ENCODE measurements around the gene PAF1. TPM values are rescaled to one million over a fixed set of nuclear protein-coding genes. Genes with fewer than 3 reads are reported as not detected.

The PAF1 gene
- total RNA-seq, 1 donor from 2014 or later: 18.9 TPM

DNA sequence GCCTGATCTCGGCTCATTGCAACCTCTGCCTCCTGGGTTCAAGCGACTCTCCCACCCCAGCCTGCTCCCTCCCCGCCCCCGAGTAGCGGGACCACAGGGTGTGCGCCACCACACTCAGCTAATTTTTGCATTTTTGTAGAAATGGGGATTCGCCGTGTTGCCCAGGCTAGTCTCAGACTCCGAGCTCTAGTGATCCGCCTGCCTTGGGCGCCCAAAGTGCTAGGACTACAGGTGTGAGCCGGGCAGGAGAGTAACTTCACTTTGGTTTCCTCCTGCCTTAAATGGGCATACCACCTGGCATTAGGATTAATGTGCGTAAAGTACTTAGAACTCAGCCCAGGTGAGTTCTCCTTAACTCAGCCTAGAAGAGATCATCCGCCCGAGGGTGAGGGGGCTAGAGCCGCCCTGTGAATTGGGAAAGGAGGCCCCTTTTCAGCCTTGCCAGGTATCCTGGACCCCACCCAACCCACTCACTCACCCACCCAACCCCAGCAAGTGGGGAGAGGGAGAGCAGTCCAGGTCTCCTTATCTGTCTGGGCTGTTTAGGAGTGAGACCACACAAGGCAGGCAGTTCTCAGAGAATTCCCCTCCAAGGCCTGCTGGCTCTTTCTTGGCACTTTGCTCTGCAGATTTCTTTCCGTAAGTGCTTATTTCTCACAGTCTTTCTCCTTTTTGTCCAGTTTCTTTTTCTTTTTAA lies 14.5 kb upstream of the PAF1 start:
- DNase-seq: no peak

DNA sequence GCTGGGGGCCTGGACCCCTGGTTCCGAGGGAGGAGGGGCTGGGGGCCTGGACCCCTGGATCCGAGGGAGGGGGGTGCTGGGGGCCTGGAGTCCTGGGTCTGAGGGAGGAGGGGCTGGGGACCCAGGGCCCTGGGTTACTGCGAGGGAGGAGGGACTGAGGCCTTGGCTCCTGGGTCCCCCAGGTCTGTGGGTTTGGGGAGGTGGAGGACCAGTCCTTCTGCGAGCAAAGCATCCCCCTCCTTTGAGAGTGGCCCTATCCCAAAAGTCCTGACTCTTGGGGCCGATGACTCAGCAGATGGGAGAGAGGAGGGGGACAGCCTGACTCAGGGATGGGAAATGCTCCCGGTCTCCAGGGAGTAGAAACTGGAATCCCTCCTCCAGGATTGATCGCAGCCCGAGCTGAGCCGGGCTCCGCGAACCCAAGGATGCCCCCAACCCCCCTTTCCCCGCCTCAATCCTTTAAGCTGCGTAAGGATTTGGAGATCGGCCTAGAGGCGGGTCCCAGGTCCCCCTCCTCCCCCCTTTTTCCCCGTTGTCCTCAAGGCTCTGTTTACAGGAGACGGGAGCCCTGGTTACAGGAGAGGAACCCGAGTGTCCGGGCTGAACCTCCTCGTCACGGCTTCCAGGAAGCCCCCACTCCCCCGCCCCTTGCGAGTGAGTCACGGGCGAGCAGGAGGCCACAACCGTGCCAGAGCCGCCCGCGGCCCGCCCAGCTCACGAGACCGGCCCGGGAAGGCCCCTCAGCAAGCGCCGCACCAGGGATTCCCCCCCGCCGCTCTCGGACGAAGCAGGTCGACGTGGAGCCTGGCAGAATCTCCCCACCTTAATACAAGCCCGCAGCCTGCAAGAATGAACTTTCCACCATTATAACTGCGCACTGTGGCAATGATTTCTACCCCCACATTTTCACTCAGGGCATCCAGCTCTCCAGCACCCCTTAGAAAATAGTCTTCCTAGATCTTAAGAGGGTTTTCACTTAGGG lies 12.7 kb upstream of the PAF1 start:
- peak; percentile 96 for DNase-seq

DNA sequence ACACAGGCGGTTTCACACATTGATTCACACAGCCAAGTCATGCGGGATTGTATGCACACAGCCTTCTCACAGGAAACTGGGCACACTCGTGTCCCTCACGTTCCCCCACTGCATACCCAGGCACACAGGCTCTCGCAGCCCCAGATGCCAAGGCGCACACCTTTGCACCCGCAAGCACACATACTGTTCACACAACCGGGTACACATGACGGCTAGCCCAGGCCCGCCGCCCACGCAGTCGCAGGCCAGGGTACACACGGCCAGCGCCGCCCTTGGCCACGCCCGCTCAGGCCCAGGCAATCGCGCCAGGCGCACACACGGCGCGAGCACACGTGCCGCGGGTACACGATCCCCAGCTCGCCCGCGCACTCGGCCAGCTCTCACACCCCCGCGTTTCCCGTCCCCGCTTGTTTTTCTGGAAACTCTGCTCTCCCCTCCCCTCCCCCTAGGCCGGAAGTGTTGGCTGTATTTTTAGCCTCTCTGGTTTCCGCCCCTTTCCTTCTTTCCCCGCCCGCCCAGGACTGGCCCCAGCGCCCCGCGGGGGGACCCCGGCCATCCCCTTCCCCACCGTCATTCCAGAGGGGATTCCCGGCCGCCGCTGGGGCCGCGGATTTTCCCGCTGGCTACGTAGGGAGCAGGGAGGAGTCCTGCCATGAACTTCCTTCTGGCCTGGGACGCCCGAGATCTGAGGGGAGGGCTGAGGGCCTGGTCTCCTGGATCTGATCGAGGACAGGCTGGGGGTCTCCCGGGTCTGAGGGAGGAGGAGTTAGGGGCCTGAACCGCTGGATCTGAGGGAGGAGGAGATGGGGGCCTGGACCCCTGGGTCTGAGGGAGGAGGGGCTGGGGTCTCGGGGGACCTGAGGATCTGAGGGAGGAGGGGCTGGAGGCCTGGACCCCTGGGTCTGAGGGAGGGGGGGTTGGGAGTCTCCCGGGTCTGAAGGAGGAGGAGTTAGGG lies 11.7 kb upstream of the PAF1 start:
- DNase-seq: peak; percentile 95

DNA sequence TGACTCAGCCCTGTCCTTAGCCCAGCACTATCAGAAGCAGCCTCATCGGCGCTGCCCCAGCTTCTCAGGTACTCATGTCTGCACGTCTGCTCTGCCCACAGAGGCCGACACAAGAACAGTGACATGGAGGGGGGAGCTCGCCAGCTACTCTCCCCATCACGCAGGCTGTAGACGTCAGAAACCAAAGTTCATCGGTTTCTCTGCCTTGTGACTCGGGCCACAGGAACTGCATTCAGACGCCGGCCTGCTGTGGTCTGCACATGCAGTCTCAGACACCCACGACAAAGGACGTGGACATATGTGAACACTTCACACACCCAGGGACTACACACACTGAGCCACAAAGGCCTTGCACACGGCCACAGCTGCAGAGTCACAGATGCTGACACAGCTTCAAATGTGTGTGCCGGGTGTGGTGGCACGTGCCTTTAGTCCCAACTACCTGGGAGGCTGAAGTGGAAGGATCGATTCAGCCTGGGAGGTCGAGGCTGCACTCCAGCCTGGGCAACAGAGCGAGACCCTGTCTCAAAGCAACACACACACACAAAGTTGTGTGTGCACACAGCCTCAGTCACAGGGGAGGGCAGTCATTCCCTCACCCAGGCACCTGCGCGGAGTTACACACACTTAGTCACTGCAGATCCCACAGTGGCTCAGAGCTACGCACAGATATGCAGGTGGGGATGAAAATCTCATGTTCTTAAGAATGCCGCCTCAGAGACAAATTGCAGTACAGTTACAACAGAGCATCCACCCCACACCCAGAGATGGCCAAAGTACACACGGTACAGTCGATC lies 10.8 kb upstream of the PAF1 start:
- no peak for DNase-seq

GRCh38 chr19:39401070-39401548 lies 10.2 kb upstream of the PAF1 start:
- no peak for DNase-seq

DNA sequence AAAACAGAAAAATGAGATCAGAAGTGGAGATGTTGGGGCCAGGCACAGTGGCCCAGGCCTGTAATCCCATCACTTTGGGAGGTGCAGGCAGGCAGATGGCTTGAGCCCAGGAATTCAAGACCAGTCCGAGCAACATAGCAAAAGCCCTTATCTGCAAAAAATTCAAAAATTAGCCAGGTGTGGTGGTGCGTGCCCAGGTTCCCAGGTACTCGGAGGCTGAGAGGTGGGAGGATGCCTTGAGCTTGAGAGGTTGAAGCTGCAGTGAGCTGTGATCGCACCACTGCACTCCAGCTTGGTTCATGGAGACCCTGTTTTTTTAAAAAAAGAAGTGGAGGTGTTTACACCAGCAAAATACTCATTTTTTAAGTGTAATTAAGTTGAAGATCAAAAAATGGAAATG lies 9.2 kb upstream of the PAF1 start:
- DNase-seq: no peak

DNA sequence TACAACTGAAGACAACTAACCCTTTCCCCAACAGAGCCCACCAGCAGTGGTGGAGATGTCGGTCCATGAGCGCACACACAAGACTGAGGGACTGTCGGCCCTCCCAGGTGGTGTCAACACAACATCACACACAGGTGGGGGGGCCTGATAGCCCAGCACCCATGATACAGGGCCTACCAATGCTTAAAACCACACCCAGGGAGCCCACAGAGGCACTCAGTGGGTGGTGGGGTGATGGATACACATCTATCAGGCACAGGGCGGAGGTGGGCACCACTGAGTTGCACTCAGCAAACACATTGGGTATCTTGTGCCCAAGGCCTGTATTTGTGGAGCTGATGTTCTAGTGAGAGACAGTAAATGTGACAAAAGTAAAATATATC lies 8.8 kb upstream of the PAF1 start:
- DNase-seq: no peak

DNA sequence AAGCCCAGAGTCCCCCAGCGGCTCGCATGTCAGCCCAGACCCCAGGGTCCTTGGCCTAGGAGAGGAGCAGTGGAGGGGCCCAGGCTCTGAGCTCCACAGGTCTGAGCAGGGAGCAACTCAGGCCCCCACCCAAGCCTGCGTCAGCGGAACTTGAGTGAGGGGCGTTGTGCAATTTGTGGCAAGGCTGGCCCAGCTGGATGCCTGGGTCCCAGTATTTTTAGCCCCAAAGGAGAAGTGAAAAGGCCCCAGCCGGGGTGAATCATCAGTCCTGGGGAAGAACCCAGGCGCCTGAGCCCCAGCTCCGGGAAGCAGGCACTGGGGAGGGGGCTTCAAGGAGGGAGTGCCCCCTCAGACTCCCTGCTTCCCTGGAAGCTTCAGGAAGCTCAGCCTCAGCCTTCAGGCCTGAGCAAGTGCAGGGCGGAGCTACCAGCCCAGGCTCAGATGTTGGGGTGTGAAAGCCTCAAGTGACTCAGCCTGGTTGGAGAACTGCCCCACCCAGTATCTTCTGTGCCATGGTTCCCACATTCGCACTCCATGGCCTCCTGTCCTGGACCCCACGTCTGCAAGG lies 7.5 kb upstream of the PAF1 start:
- no peak for DNase-seq

DNA sequence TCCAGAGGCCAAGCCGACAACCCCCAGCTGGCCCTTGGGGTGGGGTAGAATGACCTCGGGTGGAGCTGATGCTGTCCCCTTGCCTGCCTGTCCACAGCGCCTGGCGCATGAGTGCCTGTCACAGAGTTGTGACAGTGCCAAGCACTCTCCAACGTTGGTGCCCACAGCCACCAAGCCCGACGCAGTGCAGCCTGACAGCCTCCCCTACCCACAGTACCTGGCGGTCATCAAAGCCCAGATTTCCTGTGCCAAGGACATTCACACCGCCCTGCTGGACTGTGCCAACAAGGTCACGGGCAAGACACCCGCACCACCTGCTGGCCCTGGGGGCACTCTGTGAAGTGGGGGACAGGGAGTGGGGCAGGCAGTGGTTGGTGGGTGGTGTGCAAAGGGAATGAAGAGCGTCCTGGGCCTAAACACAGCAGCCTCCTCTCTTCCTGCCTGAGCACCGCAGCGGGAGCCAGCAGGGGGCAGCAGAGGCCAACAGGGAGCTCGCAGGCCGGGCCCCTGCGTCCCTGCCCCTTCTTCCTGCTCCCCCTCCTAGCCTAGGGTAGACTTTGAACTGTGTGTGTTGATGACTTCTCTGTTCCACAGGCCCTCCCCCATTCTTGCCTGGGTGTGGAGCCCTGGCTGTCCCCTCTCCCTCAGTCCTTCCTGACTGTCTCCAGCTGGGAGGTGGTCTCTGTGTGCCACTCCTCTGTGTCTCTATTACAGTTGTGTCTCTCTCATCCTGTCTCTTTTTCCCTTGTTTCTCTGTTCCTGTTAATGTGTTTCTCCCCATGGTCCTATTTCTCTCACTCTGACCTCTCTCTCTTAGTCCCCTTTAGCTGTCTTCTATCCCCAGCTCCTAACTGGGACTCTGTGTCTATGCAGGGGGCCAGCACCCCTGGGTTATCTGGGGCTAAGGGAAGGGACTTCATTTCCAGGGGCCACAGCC lies 6.7 kb upstream of the PAF1 start:
- DNase-seq: peak; percentile 92

DNA sequence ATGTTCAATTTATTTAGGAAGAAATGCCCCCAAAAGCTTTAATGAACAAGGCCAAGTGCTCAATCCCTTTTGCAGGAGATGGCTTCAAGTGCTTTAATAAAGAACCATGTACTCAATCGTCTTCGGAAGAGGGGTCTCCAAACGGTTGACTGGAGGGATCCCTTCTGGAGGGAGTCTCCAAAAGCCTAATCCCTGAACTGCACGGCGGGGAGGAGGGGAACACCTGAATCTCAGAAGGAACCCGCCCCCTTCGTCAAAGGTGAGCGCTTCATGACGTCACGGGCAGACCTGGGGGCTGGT lies 505 bp downstream of the PAF1 start:
- DNase-seq: no peak

DNA sequence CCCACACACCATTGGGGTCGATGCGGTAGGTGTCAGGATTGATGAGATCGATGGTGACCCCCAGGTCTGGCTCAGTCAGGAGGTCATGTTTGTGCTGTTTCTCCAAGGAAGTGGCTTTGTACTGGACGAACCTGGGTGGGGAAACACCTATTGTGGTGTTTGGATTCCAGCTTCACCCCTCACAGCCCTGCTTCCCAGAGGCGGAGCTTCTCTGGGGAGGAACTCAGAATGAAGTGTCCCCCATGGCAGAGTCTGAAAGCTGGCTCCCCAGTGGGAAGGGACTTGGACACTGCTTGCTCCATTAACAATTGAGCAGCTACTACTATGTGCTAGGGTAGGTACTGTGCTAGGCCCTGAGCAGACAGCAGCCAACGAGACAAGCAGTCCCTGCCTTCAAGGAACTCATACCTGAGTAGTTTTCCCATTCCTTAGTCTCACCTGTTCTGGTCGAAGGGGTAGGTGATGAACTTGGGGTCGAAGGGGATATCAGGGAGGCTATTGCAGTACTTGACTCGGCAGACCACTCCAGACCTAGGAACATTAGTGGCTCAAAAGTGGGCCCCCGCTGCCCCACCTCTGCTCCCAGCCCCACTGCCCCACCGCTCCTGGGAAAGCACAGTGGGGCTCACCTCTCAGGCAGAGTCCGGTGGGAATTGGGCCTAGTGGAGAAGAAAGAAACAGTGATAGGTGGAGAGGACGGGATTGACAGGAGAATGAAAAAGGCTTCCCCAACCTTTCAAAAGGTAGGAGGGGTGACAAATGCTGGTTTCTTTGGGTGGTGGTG lies 1.1 kb downstream of the PAF1 start:
- no peak for DNase-seq

GRCh38 chr19:39388657-39389056 lies 2.2 kb downstream of the PAF1 start:
- DNase-seq: no peak

DNA sequence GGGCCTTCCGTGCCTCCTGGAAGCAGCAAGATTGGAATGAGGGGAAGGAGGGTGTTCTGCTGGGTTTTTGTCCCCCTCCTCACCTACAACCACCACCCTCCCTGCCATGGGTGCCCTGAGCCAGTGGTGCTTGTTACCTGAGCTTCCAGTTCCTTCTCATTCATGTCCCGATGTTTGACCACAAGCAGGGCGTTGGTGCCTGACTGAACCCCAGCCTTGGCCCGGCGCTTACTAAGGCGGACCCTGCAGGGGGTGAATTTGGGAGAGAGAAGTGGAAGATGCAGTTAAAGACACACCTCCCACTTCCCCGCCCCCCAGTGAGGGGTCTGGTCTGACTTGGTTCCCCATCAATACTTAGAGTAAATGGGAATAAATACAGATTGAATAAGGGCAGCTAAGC lies 4.3 kb downstream of the PAF1 start:
- no peak for DNase-seq

- no peak for DNase-seq
Measured at GRCh38 chr19:39385629-39386411, 5.1 kb downstream of the PAF1 start.

GRCh38 chr19:39384839-39385568 lies 5.9 kb downstream of the PAF1 start:
- DNase-seq: no peak

- DNase-seq: no peak
Measured at GRCh38 chr19:39382991-39383828, 7.7 kb downstream of the PAF1 start.
